ENCODE results near the gene ANXA2R.
"Not testable (repeated sequence)": the region's sequence is repeated elsewhere in the genome, so short reads cannot be mapped to it uniquely, and the experiment has no call there.

The ANXA2R gene

DNA sequence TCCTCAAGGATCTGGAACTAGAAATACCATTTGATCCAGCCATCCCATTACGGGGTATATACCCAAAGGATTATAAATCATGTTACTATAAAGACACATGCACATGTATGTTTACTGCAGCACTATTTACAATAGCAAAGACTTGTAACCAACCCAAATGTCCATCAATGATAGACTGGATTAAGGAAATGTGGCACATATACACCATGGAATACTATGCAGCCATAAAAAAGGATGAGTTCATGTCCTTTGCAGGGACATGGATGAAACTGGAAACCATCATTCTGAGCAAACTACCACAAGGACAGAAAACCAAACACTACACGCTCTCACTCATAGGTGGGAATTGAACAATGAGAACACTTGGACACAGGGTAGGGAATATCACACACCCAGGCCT is 19.9 kb upstream of the ANXA2R start:
- not testable (repeated sequence) for DNase-seq (ENCODE audit: low spot score)

DNA sequence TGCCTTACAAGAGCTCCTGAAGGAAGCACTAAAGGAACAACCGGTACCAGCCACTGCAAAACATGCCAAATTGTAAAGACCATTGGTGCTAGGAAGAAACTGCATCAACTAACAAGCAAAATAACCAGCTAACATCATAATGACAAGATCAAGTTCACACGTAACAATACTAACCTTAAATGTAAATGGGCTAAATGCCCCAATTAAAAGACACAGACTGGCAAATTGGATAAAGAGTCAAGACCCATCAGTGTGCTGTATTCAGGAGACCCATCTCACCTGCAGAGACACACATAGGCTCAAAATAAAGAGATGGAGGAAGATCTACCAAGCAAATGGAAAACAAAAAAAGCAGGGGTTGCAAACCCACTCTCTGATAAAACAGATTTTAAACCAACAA is 15.0 kb upstream of the ANXA2R start:
- not testable (repeated sequence) for DNase-seq (ENCODE audit: low spot score)

DNA sequence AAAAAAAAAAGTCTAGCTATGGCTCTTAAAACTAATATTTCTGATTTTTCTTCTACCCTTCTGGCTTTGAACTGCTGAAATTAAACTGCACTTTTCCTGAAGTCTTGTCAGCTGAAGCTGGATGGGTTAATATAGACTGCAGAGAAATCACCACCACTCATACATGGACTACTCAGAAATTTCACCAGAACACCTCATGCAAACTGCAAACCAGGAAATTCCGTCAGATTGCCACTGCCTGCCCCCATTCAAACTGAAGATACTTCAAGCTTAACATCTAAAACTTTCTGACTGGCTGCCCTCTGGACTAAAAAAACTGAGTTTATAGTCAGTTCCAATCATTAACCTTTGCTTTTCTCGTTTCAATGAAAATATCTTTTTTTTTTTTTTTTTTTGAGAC is 11.6 kb upstream of the ANXA2R start:
- no peak for DNase-seq (ENCODE audit: low spot score)

DNA sequence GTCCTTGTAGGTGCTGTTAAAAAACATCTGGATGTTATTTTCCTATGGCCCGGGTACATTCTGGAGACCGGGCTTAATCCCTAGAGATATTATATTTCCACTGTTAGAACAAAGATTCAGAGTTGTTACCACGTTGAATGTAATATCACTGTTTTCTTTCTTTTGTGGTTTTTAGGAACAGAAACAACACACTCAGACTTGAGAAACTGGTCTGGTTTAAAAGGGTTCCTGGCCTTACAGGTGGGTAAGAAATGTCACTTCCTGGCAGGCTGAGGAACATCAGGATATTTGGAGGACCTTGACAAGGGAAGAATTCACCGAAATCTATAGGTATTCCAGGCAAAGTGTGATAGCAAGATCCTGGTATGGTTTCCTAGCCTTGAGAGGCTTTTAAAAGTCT is 10.3 kb upstream of the ANXA2R start:
- no peak for DNase-seq (ENCODE audit: low spot score)

DNA sequence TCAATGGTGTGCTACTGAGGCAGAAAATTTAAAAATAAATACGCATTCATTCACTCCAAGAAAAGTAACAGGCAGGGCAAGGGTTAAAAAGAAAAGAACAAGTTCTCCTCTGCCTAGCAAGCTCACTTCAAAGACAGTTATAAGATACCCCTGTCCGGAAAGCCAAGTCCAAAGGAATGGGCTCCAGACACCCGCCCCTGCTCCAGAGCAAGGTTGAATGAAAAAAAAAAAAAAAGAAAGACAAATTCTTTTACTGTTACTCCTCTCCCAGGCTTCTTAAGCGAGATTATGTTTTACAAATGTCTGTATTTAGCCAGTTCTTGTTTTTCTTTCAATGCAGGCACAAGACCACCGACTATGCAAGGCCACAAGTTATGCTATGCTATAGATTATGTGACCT is 9.1 kb upstream of the ANXA2R start:
- DNase-seq (ENCODE audit: low spot score) = no peak

DNA sequence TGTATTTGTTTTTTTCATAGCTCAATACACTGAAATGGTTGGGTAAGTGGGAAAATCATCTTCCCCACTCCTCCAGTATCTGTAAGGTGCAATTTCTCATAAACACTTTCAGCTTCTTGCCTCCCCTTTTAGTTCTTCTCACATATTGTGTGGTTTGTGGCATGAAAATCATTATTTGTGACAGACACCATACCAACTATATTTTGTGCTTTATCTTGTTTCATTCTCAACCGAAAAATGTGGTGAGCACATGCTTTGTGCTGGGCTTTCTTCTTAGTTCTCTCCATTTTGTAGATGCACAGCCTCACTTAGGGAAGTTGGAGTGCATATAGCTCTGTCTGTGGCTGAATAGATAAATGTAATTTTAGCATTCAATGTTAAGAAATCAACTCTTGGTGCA is 6.4 kb upstream of the ANXA2R start:
- no peak for DNase-seq (ENCODE audit: low spot score)

DNA sequence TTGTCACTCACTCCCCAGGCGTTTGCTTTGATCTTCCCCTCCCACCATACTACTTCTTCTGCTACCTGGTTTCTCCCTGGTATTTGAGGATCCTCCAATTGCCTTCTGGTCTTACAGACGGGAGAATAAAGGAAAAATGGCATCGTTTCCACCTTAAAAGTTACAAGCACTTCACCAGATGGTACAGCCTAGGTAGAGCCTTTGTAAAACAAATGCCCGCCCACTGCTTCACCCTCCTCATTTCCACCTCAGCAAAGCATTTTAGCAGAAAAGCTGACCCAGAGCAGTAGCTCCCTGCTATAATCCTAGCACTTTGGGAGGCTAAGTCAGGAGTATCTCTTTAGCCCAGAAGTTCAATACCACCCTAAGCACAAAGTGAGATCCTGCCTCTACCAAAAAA is 5.1 kb upstream of the ANXA2R start:
- no peak for DNase-seq (ENCODE audit: low spot score)

DNA sequence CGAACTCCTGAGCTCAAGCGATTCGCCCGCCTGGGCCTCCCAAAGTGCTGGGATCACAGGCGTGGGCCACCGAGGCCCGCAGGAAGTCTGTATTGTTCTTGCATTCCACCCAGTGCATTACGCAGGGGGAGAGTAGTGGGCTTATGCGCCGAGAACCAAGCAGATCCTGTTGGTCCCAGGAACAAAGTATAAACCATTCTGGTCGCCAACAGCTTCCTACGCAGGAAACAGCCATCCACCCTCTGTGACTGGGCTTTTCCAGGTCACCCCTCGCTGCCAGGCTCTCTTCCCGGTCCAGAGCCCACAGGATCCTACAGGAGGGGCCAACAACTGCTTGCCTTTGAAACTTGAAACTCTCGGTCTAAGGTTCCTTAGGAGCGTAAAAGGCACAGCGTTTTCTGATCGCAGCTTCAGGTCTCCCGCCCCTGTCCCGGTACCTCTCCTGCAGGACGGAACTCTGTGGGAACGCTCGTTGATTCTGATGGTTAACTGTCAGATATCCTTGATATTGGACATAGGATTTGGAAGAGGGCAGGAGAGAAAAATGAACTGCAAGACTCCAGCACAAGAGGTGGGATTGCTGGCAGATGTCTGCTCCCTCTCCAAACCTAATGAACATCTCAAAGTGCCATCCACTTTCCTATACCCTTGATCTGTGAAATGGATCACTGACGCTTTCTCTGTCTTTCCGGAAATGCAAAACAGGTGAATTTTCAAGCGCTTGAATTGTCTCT is 4.2 kb upstream of the ANXA2R start:
- DNase-seq (ENCODE audit: low spot score) = no peak

DNA sequence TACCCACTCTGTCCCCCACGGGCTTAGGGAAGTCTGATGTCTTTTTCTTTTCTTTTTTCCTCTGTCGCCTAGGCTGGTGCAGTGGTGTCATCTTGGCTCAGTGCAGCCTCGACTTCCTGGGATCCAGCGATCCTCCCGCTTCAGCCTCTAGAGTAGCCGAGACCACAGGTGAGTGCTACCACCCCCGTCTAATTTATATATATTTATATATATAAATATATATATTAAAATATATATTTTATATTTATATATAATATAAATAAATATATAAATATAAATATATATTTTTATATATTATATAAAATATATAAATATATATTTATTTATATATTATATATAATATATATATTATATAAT is 3.3 kb upstream of the ANXA2R start:
- DNase-seq (ENCODE audit: low spot score) = no peak

DNA sequence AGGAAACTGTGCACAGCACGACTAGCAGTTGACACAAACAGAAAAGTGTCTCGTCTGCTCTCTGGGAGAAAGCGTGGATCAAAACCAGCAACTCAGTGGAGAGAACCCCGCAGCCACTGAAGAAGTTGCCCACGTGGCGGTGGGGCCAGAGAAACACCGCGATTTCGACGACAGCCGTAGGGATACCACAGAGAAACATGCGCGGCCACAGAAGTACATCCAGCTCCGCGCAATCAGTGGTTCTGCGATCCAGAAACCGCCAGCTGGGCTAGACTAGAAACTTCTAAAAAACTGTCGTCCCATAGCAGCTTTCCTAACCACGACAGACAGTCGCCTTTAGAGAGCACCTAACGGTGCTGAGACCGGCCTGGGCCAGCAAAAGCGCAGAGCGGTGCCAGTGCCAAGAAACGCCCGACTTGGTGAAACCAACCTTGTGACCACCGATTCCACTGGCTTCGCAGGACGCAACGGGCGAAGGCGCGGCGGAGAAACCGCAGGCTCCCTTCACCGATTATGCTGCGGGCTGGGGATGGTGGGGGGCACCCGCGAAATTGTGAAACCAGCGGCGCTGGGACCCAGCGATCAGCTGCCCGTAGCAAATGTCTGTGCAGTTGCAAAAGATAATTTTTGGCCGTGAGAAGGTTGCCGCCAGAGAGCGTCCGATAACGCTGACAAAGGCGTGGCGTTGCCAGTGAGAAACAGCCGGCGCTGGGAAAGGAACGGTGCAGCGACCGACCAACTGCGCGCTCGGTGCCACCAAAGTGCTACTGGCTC is 2.7 kb upstream of the ANXA2R start:
- DNase-seq (ENCODE audit: low spot score) = peak; percentile 78

DNA sequence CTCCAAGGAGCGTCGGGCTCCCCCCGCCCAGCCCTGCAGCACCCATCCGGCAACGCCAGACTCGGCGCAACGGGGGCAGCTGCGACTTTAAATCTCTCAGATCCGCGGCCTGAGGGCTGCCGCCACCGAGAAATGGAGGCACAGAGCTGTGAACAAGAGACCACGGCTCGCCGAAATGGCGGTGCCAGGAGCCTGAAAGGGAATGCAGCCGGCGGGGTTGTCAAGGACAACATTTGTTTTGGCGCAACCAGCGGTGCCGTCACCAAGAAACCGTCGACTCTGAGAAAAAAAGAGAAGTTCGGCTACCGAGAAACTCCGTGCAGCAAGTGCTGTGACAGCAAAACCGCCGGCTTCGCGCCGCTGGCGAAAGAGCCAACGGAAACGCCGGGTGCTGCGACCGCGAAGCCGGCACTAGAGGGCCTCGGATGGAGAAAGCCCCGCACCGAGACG is 2.1 kb upstream of the ANXA2R start:
- peak; percentile 68 for DNase-seq (ENCODE audit: low spot score)

DNA sequence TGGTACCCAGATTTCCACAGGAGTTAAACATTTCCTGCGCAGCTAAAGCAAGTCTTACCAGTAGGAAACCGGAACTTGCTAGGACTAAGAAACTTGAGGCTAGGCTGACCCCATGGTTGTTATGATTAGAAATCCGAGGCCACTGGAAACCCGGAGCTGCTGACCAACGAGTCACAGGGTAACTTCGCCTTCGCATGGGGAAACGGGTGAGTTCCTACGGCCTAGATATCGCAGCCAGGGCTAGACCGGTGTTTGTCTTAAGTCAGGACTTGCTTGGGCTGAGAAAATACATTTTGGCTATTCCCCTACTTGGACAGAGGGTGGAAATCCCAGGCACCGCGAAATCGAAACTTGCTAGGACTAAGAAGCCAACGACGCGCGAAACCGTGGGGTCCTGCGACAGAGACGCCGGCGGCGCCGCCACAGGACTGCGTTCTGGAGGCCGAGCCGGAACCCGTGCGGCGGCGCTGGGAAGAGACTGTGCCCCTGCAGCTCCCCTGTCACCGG is 1.6 kb upstream of the ANXA2R start:
- DNase-seq (ENCODE audit: low spot score) = peak; percentile 71

DNA sequence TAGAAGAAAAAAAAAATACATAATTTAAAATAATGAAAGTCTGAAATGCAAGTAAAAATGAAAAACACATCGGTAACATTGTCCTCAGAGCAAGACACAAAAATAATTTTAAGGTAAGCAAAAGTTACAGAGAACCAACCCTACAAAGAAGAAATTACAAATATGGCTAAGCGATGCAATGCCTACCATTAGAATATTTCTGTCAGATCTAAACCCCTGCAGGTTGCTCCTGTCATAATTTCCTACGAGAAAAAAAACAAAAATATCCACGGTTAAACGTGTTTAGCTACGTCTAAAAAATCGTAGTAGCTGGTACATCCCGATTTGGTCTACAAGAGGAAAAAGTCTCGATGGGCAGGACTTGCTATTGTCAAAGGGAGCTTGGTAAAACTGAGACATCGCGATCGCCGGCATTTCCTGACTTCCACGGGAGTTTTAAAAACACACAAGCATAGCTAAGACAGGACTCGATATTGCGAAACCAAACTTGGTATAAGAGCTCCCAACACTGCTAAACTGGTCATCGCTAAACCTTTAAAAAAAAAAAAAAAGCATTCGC is 1.1 kb upstream of the ANXA2R start:
- DNase-seq (ENCODE audit: low spot score) = peak; percentile 54

DNA sequence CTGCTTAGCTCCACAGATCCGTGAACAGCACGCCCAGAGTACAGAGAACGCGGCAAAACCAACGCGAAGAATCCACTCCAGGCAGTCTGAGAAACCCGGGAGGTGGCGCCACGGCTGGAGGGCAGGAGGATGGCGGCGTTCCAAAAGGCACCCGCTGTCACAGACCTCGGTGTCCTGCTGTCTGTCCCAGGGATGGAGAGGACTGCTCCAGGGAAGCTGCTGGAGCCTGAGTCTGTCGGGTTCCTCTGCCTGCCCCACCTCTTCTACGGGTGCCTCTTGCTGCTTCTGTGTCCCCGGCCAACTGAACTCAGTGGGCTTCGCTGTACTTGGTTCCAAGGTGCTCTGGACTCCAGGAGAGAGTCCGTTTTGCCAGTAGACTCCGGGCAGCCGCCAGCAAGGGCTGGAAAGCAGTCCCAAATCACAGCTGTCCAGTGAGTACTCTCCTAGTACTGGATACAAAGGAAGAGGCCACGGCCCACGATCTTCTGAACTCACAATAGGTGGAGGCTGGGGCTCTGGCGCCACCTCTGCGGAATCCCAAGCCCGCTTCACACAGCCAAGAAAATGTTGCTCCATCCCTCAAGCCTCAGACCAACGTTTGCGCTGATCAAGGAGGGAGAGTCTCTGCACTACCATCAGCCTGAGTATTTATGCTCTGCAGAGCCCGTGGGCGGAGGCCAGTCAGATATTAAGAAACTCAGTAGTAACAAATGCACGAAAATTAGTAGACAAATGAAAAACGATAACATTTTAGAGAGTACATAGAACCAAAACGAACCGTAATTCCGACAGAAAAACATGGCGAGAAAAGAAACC is 440 bp downstream of the ANXA2R start:
- DNase-seq (ENCODE audit: low spot score) = peak; percentile 79

DNA sequence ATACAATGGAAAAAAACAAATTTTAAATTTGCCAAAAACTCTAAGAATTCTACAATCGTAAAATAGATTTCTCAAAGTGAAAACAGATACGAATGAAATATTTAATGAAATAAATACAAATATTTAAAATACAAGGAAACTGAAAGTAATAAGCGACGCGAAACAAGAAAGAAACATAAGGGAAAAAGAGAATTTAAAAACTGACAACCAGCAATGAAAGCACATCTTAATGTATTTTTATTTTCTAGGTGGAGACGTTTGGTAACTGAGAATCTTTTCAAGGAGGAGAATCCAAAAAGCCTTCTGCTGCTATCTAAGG is 1.0 kb downstream of the ANXA2R start:
- DNase-seq (ENCODE audit: low spot score) = no peak

DNA sequence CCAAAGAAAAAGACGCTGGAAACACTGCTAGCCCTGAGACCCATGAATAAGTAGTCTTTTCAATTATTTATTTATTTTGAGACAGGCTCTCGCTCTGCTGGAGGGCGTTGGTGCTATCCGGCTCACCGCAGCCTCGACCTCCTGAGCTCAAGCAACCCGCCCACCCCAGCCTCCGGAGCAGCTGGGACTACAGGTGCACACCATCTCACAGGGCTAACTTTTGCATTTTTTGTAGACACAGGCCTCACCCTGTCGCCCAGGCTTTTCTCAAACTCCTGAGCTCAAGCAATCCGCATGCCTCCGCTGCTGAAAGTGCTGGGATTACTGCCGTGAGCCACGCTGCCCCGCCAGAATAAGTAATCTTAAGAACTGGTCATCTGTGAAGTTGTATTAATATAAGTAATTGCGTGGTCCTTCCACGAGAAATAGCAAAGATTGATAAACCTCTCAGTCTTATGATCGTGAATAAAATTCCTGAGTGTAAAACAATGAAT is 1.6 kb downstream of the ANXA2R start:
- DNase-seq (ENCODE audit: low spot score) = no peak

DNA sequence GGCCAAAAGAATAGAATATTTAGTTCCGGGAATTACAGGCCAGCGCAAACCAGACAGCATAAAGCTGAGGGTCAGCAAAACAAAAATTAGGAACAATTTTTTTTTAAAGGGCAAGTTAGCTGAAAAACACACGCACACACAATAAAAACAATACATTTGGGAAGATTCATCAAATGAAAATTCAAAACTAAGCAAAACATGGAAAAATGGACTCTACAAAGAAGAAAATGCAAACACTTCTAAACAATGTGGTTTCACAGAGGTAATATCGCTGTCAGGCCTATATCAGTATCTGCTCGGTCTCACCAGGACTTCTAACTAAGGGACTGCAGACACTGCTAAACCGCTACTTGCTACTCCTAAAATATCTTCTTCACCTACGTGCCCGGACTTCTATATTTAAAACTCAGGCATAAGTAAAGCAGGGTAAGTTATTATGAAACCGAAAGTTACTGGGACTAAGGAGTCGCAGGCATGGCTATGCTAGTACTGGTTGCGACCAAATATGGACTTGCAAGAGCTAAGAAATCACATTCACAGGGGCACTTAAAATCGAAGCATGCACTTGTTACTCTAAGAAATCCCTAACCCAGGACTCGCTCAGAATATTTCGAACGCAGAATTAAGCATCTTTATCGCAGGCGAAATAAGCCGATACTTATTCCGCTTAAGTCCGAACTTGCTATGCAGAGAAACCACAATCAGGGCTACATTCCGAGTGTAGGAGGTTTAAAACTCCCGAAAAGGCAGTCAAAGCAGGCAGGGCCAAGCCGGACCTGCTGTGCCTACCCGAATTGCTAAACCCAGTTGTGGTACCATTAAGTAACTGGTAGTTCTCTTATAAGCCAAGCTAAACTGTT is 2.3 kb downstream of the ANXA2R start:
- no peak for DNase-seq (ENCODE audit: low spot score)

DNA sequence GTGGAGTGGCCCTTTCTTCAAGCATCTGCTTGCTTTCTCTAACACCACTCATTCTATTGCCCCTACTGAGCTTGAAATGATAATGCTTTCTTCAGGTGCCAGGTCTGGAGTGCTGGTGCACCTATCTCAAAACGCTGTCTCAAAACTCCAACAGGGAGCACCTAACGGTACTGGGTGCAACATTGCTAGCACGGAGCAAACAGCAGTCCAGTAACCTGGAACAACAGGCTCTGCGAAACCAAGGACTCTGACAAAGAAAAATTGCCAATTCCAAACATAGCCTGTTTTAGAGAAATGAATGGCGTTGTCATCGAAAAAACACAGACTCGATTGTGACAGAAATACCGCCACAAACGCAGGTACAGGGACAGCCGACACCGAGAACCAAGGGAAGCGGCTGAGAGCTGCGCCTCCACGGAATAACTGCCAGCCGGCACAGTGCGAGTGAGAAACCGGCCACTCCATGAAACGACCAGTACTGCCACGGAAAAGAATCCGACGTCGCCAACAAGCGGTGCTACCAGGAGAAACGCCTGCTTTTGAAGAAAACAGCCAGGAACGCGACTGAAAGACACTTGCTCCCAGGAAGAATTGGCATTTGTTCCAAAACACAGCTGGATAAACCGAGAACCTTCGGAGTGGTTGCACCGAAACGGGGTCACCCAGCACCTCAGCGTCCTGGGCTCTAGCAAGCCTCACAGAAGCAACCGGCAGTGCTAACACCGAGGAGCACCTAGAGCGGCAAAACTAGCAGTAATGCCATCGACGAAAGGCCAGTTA is 3.1 kb downstream of the ANXA2R start:
- DNase-seq (ENCODE audit: low spot score) = no peak

DNA sequence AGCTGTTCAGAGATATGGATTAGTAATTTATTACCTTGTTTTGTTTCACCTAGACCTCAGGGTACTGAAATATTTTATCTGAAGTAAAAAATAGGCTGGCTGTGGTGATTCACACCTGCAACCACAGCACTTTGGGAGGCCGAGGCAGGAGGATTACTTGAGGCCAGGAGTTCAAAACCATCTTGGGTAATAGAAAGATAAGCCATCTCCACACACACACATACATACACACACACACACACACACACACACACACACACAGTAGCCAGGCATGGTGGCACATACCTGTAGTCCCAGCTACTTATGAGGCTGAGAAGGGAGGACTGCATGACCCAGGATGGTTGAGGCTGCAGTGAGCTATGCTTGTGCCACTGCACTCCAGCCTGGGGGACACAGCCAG is 3.7 kb downstream of the ANXA2R start:
- DNase-seq (ENCODE audit: low spot score) = no peak

DNA sequence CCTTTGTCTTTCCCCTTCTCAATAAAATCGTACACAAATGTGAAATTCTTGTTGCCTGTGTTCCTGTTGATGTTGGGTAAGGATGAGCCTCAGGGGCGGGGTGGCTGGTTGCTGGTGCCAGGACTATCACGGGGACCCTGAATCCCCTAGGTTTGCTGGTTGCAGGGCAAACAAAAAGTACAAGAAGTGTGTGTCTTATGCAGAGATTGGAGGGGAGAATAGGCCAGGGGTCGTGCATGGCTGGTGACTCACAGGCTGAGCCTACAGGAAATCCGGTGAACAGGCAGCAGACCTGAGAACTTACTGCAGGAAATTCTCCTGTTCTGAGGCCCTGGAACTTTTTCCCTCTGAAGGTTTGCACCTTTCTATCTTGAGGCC is 5.5 kb downstream of the ANXA2R start:
- DNase-seq (ENCODE audit: low spot score) = no peak

All from SW480 (cell line).